Activated naive CD4-positive, alpha-beta T cell treated with anti-CD3 and anti-CD28 coated beads for 36 hours (primary cell): ENCODE measurements around the gene TRIM26. TPM values are rescaled to one million over a fixed set of nuclear protein-coding genes. Genes with fewer than 3 reads are reported as not detected.
A peak's percentile ranks its signal among the peaks of the same experiment; 100 is the strongest.
"Not testable (repeated sequence)": the region's sequence is repeated elsewhere in the genome, so short reads cannot be mapped to it uniquely, and the experiment has no call there.

Source experiments
- CTCF ChIA-PET: fragments of 350-600 bp; sonication (Branson Sonifier 250); formaldehyde crosslinking; loops from one replicate; lab custom pipeline; 2021; ENCODE audit warnings: antibody characterized with exemption; lab: Charles Lee
- DNase-seq: peaks from one replicate; pipeline ENCODE4 v3.0.0-alpha.2; 2020
- H3K27ac Mint-ChIP-seq: one replicate; pipeline ENCODE4 v1.8.0; 2021; ENCODE audit warnings: mild to moderate bottlenecking, mixed read lengths
- H3K27me3 Mint-ChIP-seq: one replicate; pipeline ENCODE4 v1.8.0; 2021; ENCODE audit warnings: low read depth, mixed read lengths
- H3K36me3 Mint-ChIP-seq: one replicate; pipeline ENCODE4 v1.8.0; 2021; ENCODE audit warnings: low read depth, mixed read lengths
- H3K4me1 Mint-ChIP-seq: one replicate; pipeline ENCODE4 v1.8.0; 2021; ENCODE audit warnings: low read depth, mixed read lengths
- H3K4me3 Mint-ChIP-seq: one replicate; pipeline ENCODE4 v1.8.0; 2021; ENCODE audit warnings: mild to moderate bottlenecking, moderate library complexity, mixed read lengths
- H3K9me3 Mint-ChIP-seq: one replicate; pipeline ENCODE4 v1.8.0; 2021; ENCODE audit warnings: mixed read lengths
- intact Hi-C: fragments of 100-400 bp; cut with micrococcal nuclease; formaldehyde crosslinking; loops from one replicate; pipeline ENCODE4 v1.15.1; 2023
- total RNA-seq, 2 experiments: library from RNA; stranded (reverse); gene quantifications; one replicate each; pipeline ENCODE4 v1.2.3, GENCODE V29; 2021

TRIM26 gene
- total RNA-seq, 2 experiments from 2014 or later = 36.8 to 38.7 TPM

DNA sequence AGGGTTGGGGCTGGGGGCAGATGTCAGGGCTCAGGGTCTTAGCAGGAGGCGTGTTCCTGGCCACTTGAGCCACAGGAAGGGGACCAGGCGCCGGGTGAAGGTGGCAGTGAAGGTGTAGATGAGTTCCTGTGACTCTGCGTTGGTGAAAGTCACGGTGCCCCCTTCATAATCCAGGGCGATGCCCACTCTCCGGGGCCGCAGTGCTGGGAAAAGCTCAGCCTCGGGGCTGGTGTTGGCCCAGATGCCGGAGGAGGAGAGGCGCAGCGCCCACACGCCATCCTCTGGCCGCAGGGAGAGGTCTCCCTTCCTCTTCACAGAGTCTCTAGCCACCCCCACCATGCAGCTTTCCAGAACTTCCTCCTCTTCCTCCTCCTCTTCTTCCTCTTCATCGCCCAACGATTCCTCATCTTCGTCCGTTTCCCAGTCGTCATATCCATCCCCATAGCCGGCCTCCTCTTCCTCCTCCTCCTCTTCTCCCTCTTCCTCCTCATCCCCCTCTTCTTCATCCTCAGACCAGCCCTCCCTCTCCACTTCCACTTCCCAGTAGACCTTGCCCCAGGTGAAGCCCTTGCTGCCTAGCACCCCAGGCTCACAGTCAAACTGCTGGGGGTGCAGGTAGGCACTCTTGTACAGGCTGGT, 27.2 kb downstream of the TRIM26 start:
- peaks cover 1% of the 10 kb centered on the region for H3K9me3 Mint-ChIP-seq
- H3K27ac Mint-ChIP-seq = peak overlapping the region; percentile 12
- CTCF ChIA-PET = no interaction called here
- no peaks in the 10 kb centered on the region for H3K4me1 Mint-ChIP-seq
- H3K27me3 Mint-ChIP-seq = no peaks in the 10 kb centered on the region
- DNase-seq = no peak
- intact Hi-C loops = no loop called here
- no peak overlapping the region for H3K4me3 Mint-ChIP-seq
- peaks cover 32% of the 10 kb centered on the region for H3K36me3 Mint-ChIP-seq

DNA sequence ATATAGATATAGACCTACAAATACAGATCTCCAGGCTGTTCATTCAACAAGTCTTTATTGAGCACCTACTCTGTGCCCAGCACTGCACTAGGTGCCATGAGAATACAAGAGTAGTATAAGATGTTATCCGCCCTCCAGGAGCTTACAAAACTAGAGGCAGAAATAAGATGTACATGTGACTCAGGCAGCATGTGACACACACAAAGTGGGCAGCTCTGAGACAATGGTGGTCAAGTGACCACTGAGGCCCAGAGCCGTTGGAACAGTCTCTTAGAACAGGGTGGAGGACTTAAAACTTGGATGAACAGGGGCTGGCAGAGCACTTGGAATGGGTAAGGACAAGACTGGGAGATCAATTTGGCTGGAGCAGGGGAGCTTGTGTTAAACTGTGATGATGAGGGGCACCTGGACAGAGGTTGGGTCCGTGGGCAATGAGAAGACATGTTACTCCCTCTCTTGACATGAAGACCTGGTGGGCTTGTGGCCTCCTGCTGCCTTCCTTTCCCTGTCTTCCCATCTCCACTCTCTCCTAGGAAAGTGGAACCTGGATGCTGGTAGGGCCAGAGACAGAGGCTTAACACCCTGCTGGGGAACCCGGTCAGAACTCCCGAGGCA, 28.7 kb downstream of the TRIM26 start:
- H3K36me3 Mint-ChIP-seq = peaks cover 29% of the 10 kb centered on the region
- H3K4me1 Mint-ChIP-seq = no peaks in the 10 kb centered on the region
- CTCF ChIA-PET = interaction anchor here (0.8 kb wide), 1 partner anchor 84 kb away, joined by 3 read pairs; no protein-coding TSS in a partner anchor
- no peak overlapping the region for H3K4me3 Mint-ChIP-seq
- H3K27me3 Mint-ChIP-seq = no peaks in the 10 kb centered on the region
- H3K27ac Mint-ChIP-seq = no peak overlapping the region
- H3K9me3 Mint-ChIP-seq = peaks cover 8% of the 10 kb centered on the region
- DNase-seq = no peak
- intact Hi-C loops = no loop called here

DNA sequence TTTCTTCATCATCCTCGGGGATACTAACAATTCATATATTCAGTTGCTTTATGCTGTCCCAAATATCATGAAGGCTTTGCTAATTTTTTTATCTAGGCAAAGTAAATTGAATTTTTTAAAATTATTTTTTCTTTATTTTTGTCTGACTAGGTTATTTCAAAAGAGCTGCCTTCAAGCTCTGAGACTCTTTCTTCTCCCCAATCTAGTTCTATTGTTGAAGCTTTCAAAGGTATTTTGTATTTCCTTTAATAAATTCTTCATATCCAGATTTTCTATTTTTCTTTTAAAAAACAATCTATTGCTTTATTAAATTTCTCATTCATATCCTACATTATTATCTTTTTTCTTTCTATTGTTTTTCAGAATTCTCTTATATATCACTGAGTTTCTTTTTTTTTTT, 33.1 kb downstream of the TRIM26 start:
- Mint-ChIP-seq H3K27me3 (peaks cover 25% of the 10 kb centered on the region), H3K4me3 (no peak overlapping the region), H3K9me3 (peaks cover 10% of the 10 kb centered on the region), H3K4me1 (no peaks in the 10 kb centered on the region), H3K27ac (no peak overlapping the region), H3K36me3 (peaks cover 4% of the 10 kb centered on the region)
- DNase-seq = no peak
- CTCF ChIA-PET = no interaction called here
- intact Hi-C loops = no loop called here

DNA sequence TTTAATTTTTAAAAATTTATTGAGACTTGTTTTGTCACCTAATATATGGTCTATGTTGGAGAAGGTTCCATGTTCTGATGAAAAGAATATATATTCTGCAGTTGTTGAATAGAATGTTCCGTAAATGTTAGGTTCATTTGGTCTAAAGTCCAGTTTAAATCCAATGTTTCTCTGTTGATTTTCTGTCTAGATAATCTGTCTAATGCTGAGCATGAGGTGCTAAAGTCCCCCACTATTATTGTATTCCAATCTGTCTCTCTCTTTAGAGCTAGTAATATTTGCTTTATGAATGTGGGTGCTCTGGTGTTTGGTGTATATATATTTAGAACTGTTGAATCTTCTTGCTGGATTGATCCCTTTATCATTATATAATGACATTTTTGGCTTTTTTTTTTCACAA, 34.4 kb downstream of the TRIM26 start:
- intact Hi-C loops = loop anchor here (10.0 kb wide), 1 partner anchor 164 kb away; no protein-coding TSS in a partner anchor
- Mint-ChIP-seq H3K27ac (no peak overlapping the region), H3K4me1 (no peaks in the 10 kb centered on the region), H3K9me3 (peaks cover 10% of the 10 kb centered on the region), H3K4me3 (no peak overlapping the region), H3K27me3 (peaks cover 31% of the 10 kb centered on the region), H3K36me3 (no peaks in the 10 kb centered on the region)
- DNase-seq = no peak
- CTCF ChIA-PET = interaction anchor here (0.6 to 1.1 kb wide), 3 partner anchors 18 to 47 kb away, joined by 3 to 5 read pairs (median 5); no protein-coding TSS in a partner anchor

DNA sequence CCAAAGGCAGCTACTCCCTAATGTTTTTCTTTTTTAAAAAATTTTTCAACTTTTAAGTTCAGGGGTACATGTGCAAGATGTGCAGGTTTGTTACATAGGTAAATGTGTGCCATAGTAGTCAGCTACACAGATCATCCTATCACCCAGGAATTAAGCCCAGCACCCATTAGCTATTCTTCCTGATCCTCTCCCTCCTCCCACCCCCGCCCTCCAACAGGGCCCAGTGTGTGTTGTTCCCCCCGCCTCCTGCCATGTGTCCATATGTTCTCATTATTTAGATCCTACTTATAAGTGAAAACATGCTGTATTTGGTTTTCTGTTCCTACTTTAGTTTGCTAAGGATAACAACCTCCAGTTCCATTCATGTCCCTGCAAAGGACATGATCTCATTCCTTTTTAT, 37.4 kb downstream of the TRIM26 start:
- intact Hi-C loops = loop anchor here (10.0 kb wide), 1 partner anchor 161 kb away; no protein-coding TSS in a partner anchor
- Mint-ChIP-seq H3K4me3 (no peak overlapping the region), H3K9me3 (peaks cover 7% of the 10 kb centered on the region), H3K4me1 (peaks cover 2% of the 10 kb centered on the region), H3K36me3 (no peaks in the 10 kb centered on the region), H3K27ac (no peak overlapping the region), H3K27me3 (peaks cover 46% of the 10 kb centered on the region)
- DNase-seq = no peak
- CTCF ChIA-PET = interaction anchor here (1.3 kb wide), 1 partner anchor 72 kb away, joined by 5 read pairs; no protein-coding TSS in a partner anchor

DNA sequence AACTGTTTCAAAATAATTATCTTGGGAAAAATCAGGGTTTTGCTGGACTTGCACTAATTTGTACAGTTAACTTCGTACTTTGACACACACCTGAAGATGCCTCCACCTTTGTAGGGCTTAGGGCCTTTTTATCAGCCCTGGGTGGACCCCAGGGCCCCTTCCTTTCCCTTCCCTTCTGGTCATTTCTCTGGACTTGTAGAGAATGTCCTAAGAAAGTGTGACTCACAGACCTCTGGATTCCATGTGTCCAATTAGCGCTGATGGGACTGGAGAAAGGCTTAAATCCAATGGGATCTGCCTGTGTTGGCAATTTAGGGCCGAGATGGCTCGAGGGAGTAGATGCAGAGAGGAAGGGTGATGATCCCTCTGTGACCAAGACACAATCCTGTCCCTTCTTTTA, 40.5 kb downstream of the TRIM26 start:
- Mint-ChIP-seq H3K27me3 (peaks cover 50% of the 10 kb centered on the region), H3K9me3 (no peaks in the 10 kb centered on the region), H3K4me1 (peaks cover 9% of the 10 kb centered on the region), H3K27ac (no peak overlapping the region), H3K36me3 (no peaks in the 10 kb centered on the region), H3K4me3 (no peak overlapping the region)
- intact Hi-C loops = loop anchor here (10.0 kb wide), 1 partner anchor 158 kb away; no protein-coding TSS in a partner anchor
- CTCF ChIA-PET = no interaction called here
- no peak for DNase-seq

DNA sequence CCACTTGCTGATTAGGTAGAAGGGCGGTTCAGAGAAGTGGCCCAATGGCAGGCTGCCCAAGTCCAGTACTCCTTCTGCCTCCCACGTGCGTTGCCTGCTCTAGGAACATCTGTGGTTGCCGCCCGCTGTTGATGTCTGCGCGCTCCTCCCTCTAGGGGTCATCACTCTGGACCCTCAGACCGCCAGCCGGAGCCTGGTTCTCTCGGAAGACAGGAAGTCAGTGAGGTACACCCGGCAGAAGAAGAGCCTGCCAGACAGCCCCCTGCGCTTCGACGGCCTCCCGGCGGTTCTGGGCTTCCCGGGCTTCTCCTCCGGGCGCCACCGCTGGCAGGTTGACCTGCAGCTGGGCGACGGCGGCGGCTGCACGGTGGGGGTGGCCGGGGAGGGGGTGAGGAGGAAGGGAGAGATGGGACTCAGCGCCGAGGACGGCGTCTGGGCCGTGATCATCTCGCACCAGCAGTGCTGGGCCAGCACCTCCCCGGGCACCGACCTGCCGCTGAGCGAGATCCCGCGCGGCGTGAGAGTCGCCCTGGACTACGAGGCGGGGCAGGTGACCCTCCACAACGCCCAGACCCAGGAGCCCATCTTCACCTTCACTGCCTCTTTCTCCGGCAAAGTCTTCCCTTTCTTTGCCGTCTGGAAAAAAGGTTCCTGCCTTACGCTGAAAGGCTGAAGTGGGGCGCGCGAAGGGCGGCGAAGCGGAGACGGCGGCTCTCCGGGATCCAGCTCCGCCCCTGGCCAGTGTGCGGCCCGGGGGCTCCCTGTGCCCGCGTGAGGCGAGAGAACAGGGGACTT, 41.3 kb downstream of the TRIM26 start:
- intact Hi-C loops = loop anchor here (10.0 kb wide), 1 partner anchor 157 kb away; no protein-coding TSS in a partner anchor

DNA sequence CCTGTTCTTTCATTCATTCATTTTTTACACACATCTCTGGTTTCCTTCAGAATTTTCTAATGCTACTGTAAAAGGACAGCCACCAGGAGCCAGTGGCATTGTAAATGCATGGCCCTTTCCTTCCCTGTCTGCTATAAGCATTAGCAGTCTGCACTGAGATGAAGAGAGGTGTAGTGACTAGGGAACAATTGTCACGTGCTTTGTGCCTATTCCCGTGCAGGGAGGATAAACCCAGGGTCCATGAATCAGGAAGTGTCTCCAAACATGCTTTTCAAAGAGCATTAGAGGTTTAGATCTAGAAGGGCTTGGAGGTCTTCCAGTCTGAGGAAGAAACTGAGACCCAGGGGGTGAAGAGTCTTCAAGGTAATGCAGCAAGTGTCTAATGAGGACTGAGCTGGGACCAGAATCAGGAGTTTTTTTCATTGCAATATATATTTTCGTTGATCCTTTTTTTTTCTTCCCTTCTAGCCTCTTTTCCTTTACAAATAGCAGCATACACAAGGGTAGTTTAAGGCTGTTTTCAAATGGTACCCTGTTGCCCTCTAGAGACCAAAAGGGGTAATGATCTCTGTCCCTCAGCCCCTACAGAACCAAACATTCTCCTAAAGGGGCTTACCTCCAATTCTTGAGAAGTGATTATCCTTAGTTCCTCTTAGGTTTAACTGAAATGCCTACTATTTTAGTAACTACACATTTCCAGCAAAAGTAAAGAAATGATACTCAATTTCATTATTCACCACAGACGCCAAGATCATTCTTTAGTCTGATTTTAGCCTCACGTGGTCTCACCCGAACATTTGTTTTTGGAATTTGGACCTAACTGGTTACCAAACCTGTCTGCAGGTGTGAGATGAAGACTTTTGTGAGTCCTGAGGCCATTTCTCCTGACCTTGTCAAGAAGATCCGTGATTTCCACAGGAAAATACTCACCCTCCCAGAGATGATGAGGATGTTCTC, 43.3 kb downstream of the TRIM26 start:
- Mint-ChIP-seq H3K27ac (no peak overlapping the region), H3K4me3 (no peak overlapping the region), H3K27me3 (peaks cover 43% of the 10 kb centered on the region), H3K9me3 (no peaks in the 10 kb centered on the region), H3K4me1 (peaks cover 21% of the 10 kb centered on the region), H3K36me3 (no peaks in the 10 kb centered on the region)
- DNase-seq = peak; percentile 26
- CTCF ChIA-PET = interaction anchor here (0.6 to 2.2 kb wide), 6 partner anchors 34 to 109 kb away, joined by 3 to 12 read pairs (median 6); partner anchors contain the start of genes POLR1H and TRIM40
- intact Hi-C loops = loop anchor here (1.0 to 10.0 kb wide), 4 partner anchors 39 to 322 kb away; no protein-coding TSS in a partner anchor

More for the DNA sequence above, 41.3 kb downstream of the TRIM26 start:
- CTCF ChIA-PET = interaction anchor here (0.6 to 2.2 kb wide), 5 partner anchors 40 to 111 kb away, joined by 4 to 12 read pairs (median 8); partner anchors contain the start of gene POLR1H
- DNase-seq = no peak
- Mint-ChIP-seq H3K36me3 (no peaks in the 10 kb centered on the region), H3K27ac (no peak overlapping the region), H3K4me1 (peaks cover 17% of the 10 kb centered on the region), H3K27me3 (peaks cover 48% of the 10 kb centered on the region), H3K4me3 (peak overlapping the region; percentile 40), H3K9me3 (no peaks in the 10 kb centered on the region)

DNA sequence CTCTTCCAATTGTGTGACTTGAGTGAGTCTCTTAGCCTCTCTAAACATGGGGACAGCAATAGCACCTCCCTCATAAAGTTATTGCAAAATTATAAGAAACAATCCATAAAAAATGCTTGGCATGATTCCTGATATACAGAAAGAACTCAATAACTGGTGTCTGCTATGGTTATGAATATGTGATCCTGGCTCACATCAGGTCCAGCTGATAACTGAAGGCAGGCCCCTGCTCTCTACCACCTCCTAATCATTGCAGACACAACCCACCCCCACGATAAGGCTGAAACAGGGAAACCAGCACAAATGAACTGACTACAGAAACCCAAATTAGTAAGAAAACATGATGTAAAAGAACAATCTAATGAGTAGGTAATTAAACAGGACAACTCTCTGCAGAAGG, 44.5 kb downstream of the TRIM26 start:
- H3K27me3 Mint-ChIP-seq = peaks cover 42% of the 10 kb centered on the region
- DNase-seq = no peak
- H3K36me3 Mint-ChIP-seq = no peaks in the 10 kb centered on the region
- H3K4me1 Mint-ChIP-seq = peaks cover 26% of the 10 kb centered on the region
- no peaks in the 10 kb centered on the region for H3K9me3 Mint-ChIP-seq
- CTCF ChIA-PET = interaction anchor here (1.3 to 5.1 kb wide), 4 partner anchors 38 to 67 kb away, joined by 6 to 30 read pairs (median 12); no protein-coding TSS in a partner anchor
- no peak overlapping the region for H3K4me3 Mint-ChIP-seq
- no peak overlapping the region for H3K27ac Mint-ChIP-seq
- intact Hi-C loops = loop anchor here (1.0 kb wide), 1 partner anchor 320 kb away; no protein-coding TSS in a partner anchor

DNA sequence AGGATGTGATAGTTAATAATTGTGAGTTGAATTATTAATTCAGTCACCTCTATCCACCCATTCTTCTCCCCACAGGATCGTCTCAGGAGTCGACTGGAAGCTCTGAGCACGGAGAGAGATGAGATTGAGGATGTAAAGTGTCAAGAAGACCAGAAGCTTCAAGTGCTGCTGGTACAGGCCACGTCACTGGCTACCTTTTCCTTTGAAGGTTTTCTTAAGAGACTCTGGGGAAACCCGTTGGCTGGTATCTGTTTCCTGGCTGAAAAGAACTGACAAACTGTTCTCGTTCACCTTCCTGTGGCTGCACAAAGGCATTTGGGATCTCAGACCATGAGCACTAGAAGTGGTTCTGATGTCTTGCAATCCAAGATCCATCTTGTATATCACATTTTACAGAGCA, 46.1 kb downstream of the TRIM26 start:
- Mint-ChIP-seq H3K9me3 (no peaks in the 10 kb centered on the region), H3K27me3 (peaks cover 35% of the 10 kb centered on the region), H3K4me1 (peaks cover 39% of the 10 kb centered on the region), H3K4me3 (no peak overlapping the region), H3K27ac (peak overlapping the region; percentile 54), H3K36me3 (no peaks in the 10 kb centered on the region)
- intact Hi-C loops = no loop called here
- peak; percentile 79 for DNase-seq
- CTCF ChIA-PET = interaction anchor here (0.7 to 5.1 kb wide), 5 partner anchors 36 to 534 kb away, joined by 3 to 30 read pairs (median 6); no protein-coding TSS in a partner anchor

DNA sequence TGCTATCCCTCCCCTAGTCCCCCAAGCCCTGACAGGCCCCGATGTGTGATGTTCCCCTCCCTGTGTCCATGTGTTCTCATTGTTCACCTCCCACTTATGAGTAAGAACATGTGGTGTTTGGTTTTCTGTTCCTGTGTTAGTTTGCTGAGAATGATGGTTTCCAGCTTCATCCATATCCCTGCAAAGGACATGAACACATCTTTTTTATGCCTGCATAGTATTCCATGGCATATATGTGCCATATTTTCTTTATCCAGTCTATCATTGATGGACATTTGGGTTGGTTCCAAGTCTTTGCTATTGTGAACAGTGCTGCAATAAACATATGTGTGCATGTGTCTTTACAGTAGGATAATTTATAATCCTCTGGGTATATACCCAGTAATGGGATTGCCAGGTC, 48.0 kb downstream of the TRIM26 start:
- H3K9me3 Mint-ChIP-seq, H3K27ac Mint-ChIP-seq, H3K36me3 Mint-ChIP-seq, intact Hi-C loops, DNase-seq, H3K4me3 Mint-ChIP-seq: not testable (repeated sequence)
- CTCF ChIA-PET = interaction anchor here (5.1 kb wide), 1 partner anchor 34 kb away, joined by 30 read pairs; no protein-coding TSS in a partner anchor
- H3K4me1 Mint-ChIP-seq = peaks cover 36% of the 10 kb centered on the region
- H3K27me3 Mint-ChIP-seq = peaks cover 21% of the 10 kb centered on the region
